ENCODE measurements around the gene HECW1. TPM values are rescaled to one million over a fixed set of nuclear protein-coding genes. Genes with fewer than 3 reads are reported as not detected.

Gene HECW1
- total RNA-seq, 1 donor, result 2.9 TPM

DNA sequence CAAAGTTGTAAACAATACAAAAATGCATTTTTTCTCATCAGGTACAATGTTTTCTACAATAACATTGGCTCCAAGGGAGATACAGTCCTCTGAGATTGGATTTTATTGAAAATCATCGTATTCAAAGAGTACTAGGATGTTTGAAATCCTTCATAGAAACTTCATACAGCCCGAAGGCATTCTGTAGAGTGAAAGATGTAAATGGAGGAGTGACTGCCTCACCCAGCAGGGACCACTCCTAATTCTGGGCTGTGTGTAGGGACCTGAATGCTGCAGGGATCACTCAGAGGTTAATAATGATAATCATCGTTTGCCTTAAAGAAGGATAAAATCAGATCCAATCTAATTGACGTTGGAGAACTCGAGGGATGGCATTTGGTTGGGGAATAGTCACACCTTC lies 198.6 kb downstream of the HECW1 start:
- DNase-seq (ENCODE audit: insufficient read length, low spot score, missing footprints), result no peak
- TF ChIP-seq, protein P1, sequence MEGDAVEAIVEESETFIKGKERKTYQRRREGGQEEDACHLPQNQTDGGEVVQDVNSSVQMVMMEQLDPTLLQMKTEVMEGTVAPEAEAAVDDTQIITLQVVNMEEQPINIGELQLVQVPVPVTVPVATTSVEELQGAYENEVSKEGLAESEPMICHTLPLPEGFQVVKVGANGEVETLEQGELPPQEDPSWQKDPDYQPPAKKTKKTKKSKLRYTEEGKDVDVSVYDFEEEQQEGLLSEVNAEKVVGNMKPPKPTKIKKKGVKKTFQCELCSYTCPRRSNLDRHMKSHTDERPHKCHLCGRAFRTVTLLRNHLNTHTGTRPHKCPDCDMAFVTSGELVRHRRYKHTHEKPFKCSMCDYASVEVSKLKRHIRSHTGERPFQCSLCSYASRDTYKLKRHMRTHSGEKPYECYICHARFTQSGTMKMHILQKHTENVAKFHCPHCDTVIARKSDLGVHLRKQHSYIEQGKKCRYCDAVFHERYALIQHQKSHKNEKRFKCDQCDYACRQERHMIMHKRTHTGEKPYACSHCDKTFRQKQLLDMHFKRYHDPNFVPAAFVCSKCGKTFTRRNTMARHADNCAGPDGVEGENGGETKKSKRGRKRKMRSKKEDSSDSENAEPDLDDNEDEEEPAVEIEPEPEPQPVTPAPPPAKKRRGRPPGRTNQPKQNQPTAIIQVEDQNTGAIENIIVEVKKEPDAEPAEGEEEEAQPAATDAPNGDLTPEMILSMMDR (IDR thresholded peaks at IDR 0.05; ENCODE audit: extremely low read depth, low read depth, low read length), result no peak
- H3K9me3 ChIP-seq (ENCODE audit: low read depth, low read length), result no peaks in the 10 kb centered on the region
- no peak overlapping the region for H3K27ac ChIP-seq (ENCODE audit: low read depth, low read length)
- no peaks in the 10 kb centered on the region for H4K20me1 ChIP-seq (ENCODE audit: insufficient read depth, low read length)
- no peaks in the 10 kb centered on the region for H3K79me2 ChIP-seq (ENCODE audit: insufficient read depth, low read length)
- H3K27me3 ChIP-seq (ENCODE audit: insufficient read depth, low read length), result no peaks in the 10 kb centered on the region
- no peak overlapping the region for H3K4me3 ChIP-seq (ENCODE audit: insufficient read depth, low read length)
- no peak overlapping the region for H3K4me2 ChIP-seq (ENCODE audit: insufficient read depth, low read length)
- no peak overlapping the region for H2AFZ ChIP-seq (ENCODE audit: low read length)
- H3K4me1 ChIP-seq (ENCODE audit: insufficient read depth, low read length), result no peaks in the 10 kb centered on the region
- H3K36me3 ChIP-seq (ENCODE audit: insufficient read depth, low read length), result no peaks in the 10 kb centered on the region

- Histone ChIP-seq H3K4me3 (ENCODE audit: insufficient read depth, low read length) (no peak overlapping the region), H3K4me1 (ENCODE audit: insufficient read depth, low read length) (no peaks in the 10 kb centered on the region), H3K4me2 (ENCODE audit: insufficient read depth, low read length) (no peak overlapping the region), H3K79me2 (ENCODE audit: insufficient read depth, low read length) (no peaks in the 10 kb centered on the region), H3K9me3 (ENCODE audit: low read depth, low read length) (no peaks in the 10 kb centered on the region), H3K36me3 (ENCODE audit: insufficient read depth, low read length) (no peaks in the 10 kb centered on the region), H2AFZ (ENCODE audit: low read length) (no peak overlapping the region), H3K27me3 (ENCODE audit: insufficient read depth, low read length) (no peaks in the 10 kb centered on the region), H3K27ac (ENCODE audit: low read depth, low read length) (no peak overlapping the region), H4K20me1 (ENCODE audit: insufficient read depth, low read length) (no peaks in the 10 kb centered on the region)
- DNase-seq (ENCODE audit: insufficient read length, low spot score, missing footprints), result no peak
- TF ChIP-seq, protein P1 (IDR thresholded peaks at IDR 0.05; ENCODE audit: extremely low read depth, low read depth, low read length), result no peak
Measured at GRCh38 chr7:43311694-43312093, 199.2 kb downstream of the HECW1 start.

DNA sequence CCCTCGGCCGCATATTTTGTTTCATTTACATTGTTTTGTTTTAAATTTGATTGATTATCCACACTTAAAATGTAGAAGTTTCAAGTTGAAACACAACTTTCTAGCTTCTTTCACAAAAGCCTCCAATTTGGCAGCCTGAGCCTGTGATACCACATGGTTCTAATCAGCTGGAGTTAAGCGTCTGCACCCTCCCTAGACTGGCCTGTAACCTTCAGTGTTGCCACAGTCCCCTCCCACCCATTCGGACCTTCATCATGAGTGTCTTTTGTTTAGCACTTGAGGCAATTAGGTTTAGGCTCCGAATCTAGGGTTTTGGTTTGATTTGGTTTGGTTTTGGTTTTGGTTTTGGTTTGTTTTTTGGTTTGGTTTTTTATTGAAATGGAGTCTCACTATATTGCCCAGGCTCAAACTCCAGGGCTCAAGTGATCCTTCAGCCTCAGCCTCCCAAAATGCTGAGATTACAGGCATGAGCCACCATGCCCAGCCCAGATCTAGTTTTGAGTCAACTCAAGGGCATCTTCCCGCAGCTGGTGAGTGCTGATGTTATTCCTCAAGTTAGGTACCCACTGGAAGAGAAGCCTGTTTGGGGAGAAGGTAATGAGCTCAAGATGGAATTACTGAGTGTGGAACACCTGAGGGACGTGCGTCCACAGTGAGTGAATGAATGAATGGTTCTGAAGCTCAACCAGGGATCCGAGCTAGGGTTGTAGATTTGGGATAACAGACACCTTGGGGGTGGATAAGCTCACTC lies 201.4 kb downstream of the HECW1 start:
- Histone ChIP-seq H3K27me3 (ENCODE audit: insufficient read depth, low read length) (peaks cover 2% of the 10 kb centered on the region), H4K20me1 (ENCODE audit: insufficient read depth, low read length) (no peaks in the 10 kb centered on the region), H3K9me3 (ENCODE audit: low read depth, low read length) (no peaks in the 10 kb centered on the region), H3K4me1 (ENCODE audit: insufficient read depth, low read length) (no peaks in the 10 kb centered on the region), H2AFZ (ENCODE audit: low read length) (no peak overlapping the region), H3K4me2 (ENCODE audit: insufficient read depth, low read length) (no peak overlapping the region), H3K27ac (ENCODE audit: low read depth, low read length) (no peak overlapping the region), H3K4me3 (ENCODE audit: insufficient read depth, low read length) (no peak overlapping the region), H3K36me3 (ENCODE audit: insufficient read depth, low read length) (no peaks in the 10 kb centered on the region), H3K79me2 (ENCODE audit: insufficient read depth, low read length) (no peaks in the 10 kb centered on the region)
- no peak for DNase-seq (ENCODE audit: insufficient read length, low spot score, missing footprints)
- TF ChIP-seq, protein P1 (IDR thresholded peaks at IDR 0.05; ENCODE audit: extremely low read depth, low read depth, low read length), result no peak

DNA sequence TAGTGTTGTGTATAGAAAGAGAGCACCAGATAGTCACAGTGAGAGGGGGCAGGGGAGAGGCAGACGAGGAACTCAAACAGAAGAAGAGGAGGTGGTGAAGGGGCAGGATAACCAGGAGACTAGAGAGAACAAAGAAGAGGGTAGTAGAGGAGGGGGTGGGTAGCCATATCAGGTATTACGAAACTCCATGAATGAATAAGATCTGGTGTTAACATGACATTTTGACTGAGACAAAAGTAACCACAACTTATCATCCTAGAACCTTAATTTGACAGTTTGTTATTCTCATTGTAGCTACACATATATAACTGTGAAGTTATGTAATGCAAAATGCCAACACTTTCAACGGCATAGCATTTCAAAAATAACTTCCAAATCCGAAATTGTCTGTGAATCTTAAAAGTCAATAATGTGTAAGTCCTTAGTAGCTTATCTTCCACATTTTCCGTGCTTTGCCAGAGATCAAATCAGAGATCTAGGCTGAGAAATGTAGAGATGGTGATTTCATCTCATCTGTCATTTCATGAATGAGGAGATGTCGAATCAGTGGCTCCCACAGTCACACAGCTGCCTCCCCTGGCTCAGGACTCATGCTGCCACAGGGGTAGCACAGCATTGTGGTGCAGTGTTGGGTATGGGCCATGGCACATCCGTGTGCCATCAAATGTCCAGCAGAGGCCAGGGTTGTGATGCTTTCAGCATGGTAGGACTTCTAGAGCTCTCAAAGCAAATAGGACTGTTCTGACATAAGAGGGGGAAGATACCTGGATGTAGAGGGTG lies 202.1 kb downstream of the HECW1 start:
- no peak overlapping the region for H3K27ac ChIP-seq (ENCODE audit: low read depth, low read length)
- no peak for DNase-seq (ENCODE audit: insufficient read length, low spot score, missing footprints)
- no peaks in the 10 kb centered on the region for H3K4me1 ChIP-seq (ENCODE audit: insufficient read depth, low read length)
- H3K4me3 ChIP-seq (ENCODE audit: insufficient read depth, low read length), result no peak overlapping the region
- no peaks in the 10 kb centered on the region for H3K9me3 ChIP-seq (ENCODE audit: low read depth, low read length)
- H2AFZ ChIP-seq (ENCODE audit: low read length), result no peak overlapping the region
- no peaks in the 10 kb centered on the region for H3K79me2 ChIP-seq (ENCODE audit: insufficient read depth, low read length)
- no peaks in the 10 kb centered on the region for H3K36me3 ChIP-seq (ENCODE audit: insufficient read depth, low read length)
- peaks cover 2% of the 10 kb centered on the region for H3K27me3 ChIP-seq (ENCODE audit: insufficient read depth, low read length)
- TF ChIP-seq, protein P1 (IDR thresholded peaks at IDR 0.05; ENCODE audit: extremely low read depth, low read depth, low read length), result no peak
- no peaks in the 10 kb centered on the region for H4K20me1 ChIP-seq (ENCODE audit: insufficient read depth, low read length)
- no peak overlapping the region for H3K4me2 ChIP-seq (ENCODE audit: insufficient read depth, low read length)
